K562 (cell line): ENCODE results near the gene GLRX. TPM values are rescaled to one million over a fixed set of nuclear protein-coding genes. Genes with fewer than 3 reads are reported as not detected.

Source experiments
- ATAC-seq: fragments of 200-7000 bp; cut with Tn5 transposase; 3 replicates; pipeline ENCODE4 v1.9.1; 2020; ENCODE audit warnings: moderate library complexity
- BruUV-seq: library from RNA; stranded (reverse); fragments of 400-500 nt; replicated peaks from 2 replicates; lab custom pipeline; 2021; lab: Mats Ljungman, UMichigan
- CTCF ChIA-PET: fragments of 300-600 bp; formaldehyde crosslinking; extraction: SDS; loops from one replicate; lab custom pipeline; 2021; ENCODE audit warnings: low intra/inter-chr PET ratio; lab: Yijun Ruan, JAX
- POLR2A ChIA-PET: fragments of 300-600, 350-650 bp; sonication (Branson Sonifier 250); formaldehyde crosslinking; extraction: SDS; loops from one replicate; lab custom pipeline; 2021; ENCODE audit warnings: antibody characterized with exemption, inconsistent platforms; lab: Yijun Ruan, JAX
- DNase-seq, 4 experiments: peaks; one replicate each; pipeline versions ENCODE4 v3.0.0 to v3.0.0-alpha.2; 2011 to 2018; ENCODE audit warnings: low spot score in 3 of 4, mixed read lengths in 3 of 4; ENCODE audit errors: extremely low read depth in 1 of 4
- FAIRE-seq: peaks from 2 replicates; lab custom pipeline; 2011; peaks lifted over from hg19 to GRCh38; lab: Jason Lieb, UNC
- H2AFZ ChIP-seq: 2 replicates; pipeline ENCODE4 v1.6.0; 2011; ENCODE audit warnings: low read depth, low read length, control low read depth, inconsistent platforms
- H3K27ac ChIP-seq: fragments of 200-600 bp; 3 replicates; pipeline ENCODE4 v1.8.0; 2011; ENCODE audit warnings: low read depth, mild to moderate bottlenecking, control low read depth, inconsistent platforms, low read length, moderate library complexity, mixed read lengths; ENCODE audit errors: extremely low read depth
- H3K27me3 ChIP-seq, 2 experiments: fragments of 300-600 bp in 1 of 2; 2 replicates in 1 of 2; 3 replicates in 1 of 2; pipeline versions ENCODE4 v1.6.0 to v1.8.0; 2011; ENCODE audit warnings: inconsistent platforms in 2 of 2, low read length in 2 of 2, mild to moderate bottlenecking in 1 of 2, mixed read lengths in 1 of 2, moderate library complexity in 1 of 2; ENCODE audit not compliant: control insufficient read depth in 2 of 2, insufficient read depth in 2 of 2
- H3K36me3 ChIP-seq: fragments of 300-600 bp; 3 replicates; pipeline ENCODE4 v1.8.0; 2011; ENCODE audit warnings: mild to moderate bottlenecking, low read length, inconsistent platforms; ENCODE audit not compliant: control insufficient read depth, insufficient read depth
- H3K4me1 ChIP-seq, 2 experiments: fragments of 200-600 bp in 1 of 2; replicated peaks in 1 of 2; 2 replicates in 1 of 2; 3 replicates in 1 of 2; pipeline versions ENCODE4 v1.5.1 to v1.8.0; 2011; ENCODE audit warnings: inconsistent platforms in 2 of 2, low read length in 2 of 2, mild to moderate bottlenecking in 1 of 2, mixed read lengths in 1 of 2, moderate library complexity in 1 of 2; ENCODE audit not compliant: control insufficient read depth in 2 of 2, insufficient read depth in 2 of 2
- H3K4me2 ChIP-seq: 2 replicates; pipeline ENCODE4 v1.6.1; 2011; ENCODE audit warnings: low read length, control low read depth, inconsistent platforms, mixed read lengths; ENCODE audit not compliant: insufficient read depth
- H3K4me3 ChIP-seq: fragments of 200-600 bp; sonication (generic), shearing (Covaris generic); 2 replicates; pipeline ENCODE4 v1.5.1; 2016; ENCODE audit warnings: control low read depth, inconsistent platforms
- H3K79me2 ChIP-seq: fragments of 200-600 bp; 3 replicates; pipeline ENCODE4 v1.8.0; 2011; ENCODE audit warnings: low read length, inconsistent platforms; ENCODE audit not compliant: control insufficient read depth, insufficient read depth
- H3K9ac ChIP-seq, 2 experiments: 2 replicates each; pipeline versions ENCODE4 v1.6.0 to v1.6.1; 2011; ENCODE audit warnings: low read depth in 2 of 2, low read length in 2 of 2, control low read depth in 1 of 2, inconsistent platforms in 1 of 2, mild to moderate bottlenecking in 1 of 2, mixed read lengths in 1 of 2; ENCODE audit not compliant: insufficient read depth in 1 of 2
- H3K9me1 ChIP-seq: one replicate; pipeline ENCODE4 v1.6.0; 2011; ENCODE audit warnings: inconsistent platforms, mild to moderate bottlenecking, low read length, moderate library complexity; ENCODE audit not compliant: control insufficient read depth, insufficient read depth
- H3K9me3 ChIP-seq: replicated peaks from 2 replicates; pipeline ENCODE4 v1.5.1; 2011; ENCODE audit warnings: low read depth, low read length, inconsistent platforms; ENCODE audit not compliant: control insufficient read depth, insufficient read depth
- H4K20me1 ChIP-seq: replicated peaks from 2 replicates; pipeline ENCODE4 v1.6.1; 2011; ENCODE audit warnings: low read length, inconsistent platforms, mixed read lengths; ENCODE audit not compliant: control insufficient read depth, insufficient read depth
- CEBPB ChIP-seq: fragments of 450-650 bp; IDR thresholded peaks from 2 replicates; pipeline ENCODE4 v1.6.1; 2016; ENCODE audit warnings: missing genetic modification characterization, missing compliant biosample characterization
- FOXK1 ChIP-seq: sonication (generic); formaldehyde crosslinking; IDR thresholded peaks from 2 replicates; pipeline ENCODE4 v1.8.0; 2022; ENCODE audit warnings: missing genetic modification reagents, mild to moderate bottlenecking, borderline replicate concordance
- GTF2E2 ChIP-seq: fragments of 200-800 bp; sonication (Bioruptor generic); IDR thresholded peaks from 2 replicates; pipeline ENCODE4 v1.6.1; 2016; ENCODE audit warnings: missing genetic modification characterization, missing compliant biosample characterization
- MYNN ChIP-seq, 2 experiments: sonication (generic); formaldehyde crosslinking in 1 of 2; IDR thresholded peaks; 2 replicates each; pipeline versions ENCODE4 v1.5.0 to v1.6.1; 2016 to 2020; ENCODE audit warnings: antibody characterized with exemption in 1 of 2, missing genetic modification reagents in 1 of 2
- NFIC ChIP-seq: fragments of 450-650 bp; IDR thresholded peaks from 2 replicates; pipeline ENCODE4 v1.6.1; 2017; ENCODE audit warnings: mild to moderate bottlenecking, inconsistent platforms
- PHF8 ChIP-seq: fragments of 200-600 bp; sonication (generic); IDR thresholded peaks from 2 replicates; pipeline ENCODE4 v1.6.1; 2012; ENCODE audit warnings: mixed run types, mild to moderate bottlenecking, inconsistent platforms, low read length, moderate library complexity, borderline replicate concordance
- PML ChIP-seq: IDR thresholded peaks from 2 replicates; pipeline ENCODE4 v1.6.1; 2012; ENCODE audit warnings: low read length, inconsistent platforms
- RFX1 ChIP-seq: fragments of 450-650 bp; IDR thresholded peaks from 2 replicates; pipeline ENCODE4 v1.6.1; 2016; ENCODE audit warnings: mild to moderate bottlenecking, moderate library complexity
- TEAD4 ChIP-seq, 2 experiments: sonication (generic) in 1 of 2; formaldehyde crosslinking in 1 of 2; IDR thresholded peaks; 2 replicates each; pipeline versions ENCODE4 v1.6.1 to v1.8.0; 2012 to 2022; ENCODE audit warnings: borderline replicate concordance in 1 of 2, inconsistent platforms in 1 of 2, low read length in 1 of 2, mild to moderate bottlenecking in 1 of 2, missing genetic modification reagents in 1 of 2
- XRCC5 ChIP-seq: fragments of 200-400 bp; formaldehyde crosslinking; IDR thresholded peaks from 2 replicates; pipeline ENCODE4 v1.6.1; 2017; ENCODE audit warnings: low read depth, mild to moderate bottlenecking, low read length
- ZKSCAN8 ChIP-seq: fragments of 200-800 bp; sonication (Bioruptor generic); IDR thresholded peaks from 2 replicates; pipeline ENCODE4 v1.6.1; 2016; ENCODE audit warnings: missing genetic modification characterization, missing compliant biosample characterization
- WGBS: fragments of 100-300 bp; shearing (Covaris generic); methylation state at CpG from one replicate; pipeline ENCODE4 v1.1.6; 2016; ENCODE audit warnings: low coverage, mixed read lengths; ENCODE audit not compliant: insufficient coverage; ENCODE audit errors: missing lambda C conversion rate; 5-methylcytosine and 5-hydroxymethylcytosine counted together
- in situ Hi-C: fragments of 300-500 bp; cut with MboI; formaldehyde crosslinking; loops from 4 replicates; pipeline ENCODE4 v1.15.0; 2018; ENCODE audit warnings: inconsistent platforms, mixed read lengths
- intact Hi-C: fragments of 100-400 bp; cut with micrococcal nuclease; formaldehyde crosslinking; loops from 2 replicates; pipeline ENCODE4 v1.14.2; 2022
- polyA plus RNA-seq, 8 experiments: library from polyadenylated mRNA; depleted of rRNA in 4 of 8; stranded (reverse) in 5 of 8; unstranded in 3 of 8; fragments of >200 nt; fragmentation: Nextera tagmentation in 2 of 8; fragmentation: Illumina TruSeq in 1 of 8; extraction: Ambion mirVana in 2 of 8; extraction: Trizol in 1 of 8; gene quantifications; 2 replicates each; pipeline versions ENCODE4 v1.2.1 to v1.2.3, GENCODE V29; 2011 to 2014; ENCODE audit warnings: inconsistent platforms in 1 of 8, missing spikeins in 1 of 8
- total RNA-seq, 7 experiments: library from RNA; depleted of rRNA in 6 of 7; stranded (reverse); fragments of >200 nt in 6 of 7; fragmentation: Illumina TruSeq in 2 of 7; extraction: Trizol in 2 of 7; gene quantifications; 2 replicates each; pipeline versions ENCODE4 v1.2.1 to v1.2.3, GENCODE V29; 2011 to 2021; ENCODE audit warnings: low replicate concordance in 1 of 7
- TF ChIP-seq, protein P1 (sequence below): fragments of 200-600 bp; sonication (generic); IDR thresholded peaks from one replicate; pipeline ENCODE4 v1.6.1; 2012; ENCODE audit warnings: mild to moderate bottlenecking, low read depth, low read length, inconsistent platforms

Gene GLRX
- total and polyA plus RNA-seq, 9 of the 15 experiments (the other 6 are each of a cell fraction or from before 2014, with no cell fraction given): 2.3 to 11.2 (median 4.6) TPM

DNA sequence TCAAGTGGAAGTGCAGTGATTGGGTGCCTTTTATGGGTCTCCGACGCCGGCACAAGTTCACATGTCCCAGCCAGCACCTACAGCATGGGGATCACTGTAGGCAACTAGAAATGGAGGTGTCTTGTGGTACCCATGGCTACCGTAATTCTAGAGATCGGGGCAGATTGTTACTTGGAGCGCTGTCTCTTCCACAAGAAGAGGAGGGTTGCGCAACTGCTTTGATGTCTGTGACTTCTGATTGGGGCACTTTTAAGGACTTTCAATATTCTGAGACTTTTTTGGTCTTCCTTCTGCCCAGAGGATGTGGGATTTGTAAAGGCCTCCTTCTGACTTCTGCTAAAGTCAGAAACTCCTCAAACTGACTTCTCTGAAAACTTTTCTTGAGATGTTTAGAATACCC is 41.9 kb downstream of the GLRX start:
- ChIA-PET POLR2A (interaction anchor here (0.5 to 1.4 kb wide), 8 partner anchors 9 to 149 kb away, joined by 3 to 7 read pairs (median 3); no protein-coding TSS in a partner anchor), CTCF (interaction anchor here (0.9 to 4.3 kb wide), 5 partner anchors 12 to 555 kb away, joined by 4 to 63 read pairs (median 5); no protein-coding TSS in a partner anchor)
- H3K4me3 ChIP-seq: no peak overlapping the region
- no peak overlapping the region for H3K4me2 ChIP-seq
- no peak overlapping the region for H3K9ac ChIP-seq
- DNase-seq (no peak), FAIRE-seq (no peak), ATAC-seq (peak; percentile 11)
- H3K9me1 ChIP-seq: no peaks in the 10 kb centered on the region
- H3K4me1 ChIP-seq: no peaks in the 10 kb centered on the region; a peak in 1 of 5 replicates
- in situ Hi-C loops: no loop called here
- H3K36me3 ChIP-seq: peaks cover 81% of the 10 kb centered on the region
- no TSS peak for BruUV-seq
- intact Hi-C loops: loop anchor here (5.0 to 10.0 kb wide), 2 partner anchors 496 to 557 kb away; partner anchors contain the start of gene MCTP1
- H2AFZ ChIP-seq: no peak overlapping the region
- no peak overlapping the region for H3K27ac ChIP-seq
- H3K79me2 ChIP-seq: 0 out of 3 replicates have a peak, but pooled peaks cover 2% of the 10 kb centered on the region
- no peaks in the 10 kb centered on the region for H3K9me3 ChIP-seq
- no peaks in the 10 kb centered on the region for H4K20me1 ChIP-seq
- no peaks in the 10 kb centered on the region for H3K27me3 ChIP-seq
- 89% methylated on average over 7 of the region's 7 CpGs for WGBS
- TF ChIP-seq CEBPB (tag) (peak; percentile 98), FOXK1 (CRISPR knock-in tag) (no peak), MYNN (IDR thresholded peaks at IDR 0.05) (peak; percentile 15; the same call in 1 of the 2 replicates), MYNN (CRISPR knock-in tag; IDR thresholded peaks at IDR 0.05) (no peak), PML (no peak), ZKSCAN8 (CRISPR knock-in tag) (no peak), XRCC5 (no peak), RFX1 (peak; percentile 34; the same call in 1 of the 2 replicates), GTF2E2 (no peak), NFIC (no peak), PHF8 (no peak), TEAD4 (IDR thresholded peaks at IDR 0.05; ENCODE audit: low read length) (no peak), TEAD4 (CRISPR knock-in tag; IDR thresholded peaks at IDR 0.05; ENCODE audit: borderline replicate concordance) (no peak)
- TF ChIP-seq, protein P1, sequence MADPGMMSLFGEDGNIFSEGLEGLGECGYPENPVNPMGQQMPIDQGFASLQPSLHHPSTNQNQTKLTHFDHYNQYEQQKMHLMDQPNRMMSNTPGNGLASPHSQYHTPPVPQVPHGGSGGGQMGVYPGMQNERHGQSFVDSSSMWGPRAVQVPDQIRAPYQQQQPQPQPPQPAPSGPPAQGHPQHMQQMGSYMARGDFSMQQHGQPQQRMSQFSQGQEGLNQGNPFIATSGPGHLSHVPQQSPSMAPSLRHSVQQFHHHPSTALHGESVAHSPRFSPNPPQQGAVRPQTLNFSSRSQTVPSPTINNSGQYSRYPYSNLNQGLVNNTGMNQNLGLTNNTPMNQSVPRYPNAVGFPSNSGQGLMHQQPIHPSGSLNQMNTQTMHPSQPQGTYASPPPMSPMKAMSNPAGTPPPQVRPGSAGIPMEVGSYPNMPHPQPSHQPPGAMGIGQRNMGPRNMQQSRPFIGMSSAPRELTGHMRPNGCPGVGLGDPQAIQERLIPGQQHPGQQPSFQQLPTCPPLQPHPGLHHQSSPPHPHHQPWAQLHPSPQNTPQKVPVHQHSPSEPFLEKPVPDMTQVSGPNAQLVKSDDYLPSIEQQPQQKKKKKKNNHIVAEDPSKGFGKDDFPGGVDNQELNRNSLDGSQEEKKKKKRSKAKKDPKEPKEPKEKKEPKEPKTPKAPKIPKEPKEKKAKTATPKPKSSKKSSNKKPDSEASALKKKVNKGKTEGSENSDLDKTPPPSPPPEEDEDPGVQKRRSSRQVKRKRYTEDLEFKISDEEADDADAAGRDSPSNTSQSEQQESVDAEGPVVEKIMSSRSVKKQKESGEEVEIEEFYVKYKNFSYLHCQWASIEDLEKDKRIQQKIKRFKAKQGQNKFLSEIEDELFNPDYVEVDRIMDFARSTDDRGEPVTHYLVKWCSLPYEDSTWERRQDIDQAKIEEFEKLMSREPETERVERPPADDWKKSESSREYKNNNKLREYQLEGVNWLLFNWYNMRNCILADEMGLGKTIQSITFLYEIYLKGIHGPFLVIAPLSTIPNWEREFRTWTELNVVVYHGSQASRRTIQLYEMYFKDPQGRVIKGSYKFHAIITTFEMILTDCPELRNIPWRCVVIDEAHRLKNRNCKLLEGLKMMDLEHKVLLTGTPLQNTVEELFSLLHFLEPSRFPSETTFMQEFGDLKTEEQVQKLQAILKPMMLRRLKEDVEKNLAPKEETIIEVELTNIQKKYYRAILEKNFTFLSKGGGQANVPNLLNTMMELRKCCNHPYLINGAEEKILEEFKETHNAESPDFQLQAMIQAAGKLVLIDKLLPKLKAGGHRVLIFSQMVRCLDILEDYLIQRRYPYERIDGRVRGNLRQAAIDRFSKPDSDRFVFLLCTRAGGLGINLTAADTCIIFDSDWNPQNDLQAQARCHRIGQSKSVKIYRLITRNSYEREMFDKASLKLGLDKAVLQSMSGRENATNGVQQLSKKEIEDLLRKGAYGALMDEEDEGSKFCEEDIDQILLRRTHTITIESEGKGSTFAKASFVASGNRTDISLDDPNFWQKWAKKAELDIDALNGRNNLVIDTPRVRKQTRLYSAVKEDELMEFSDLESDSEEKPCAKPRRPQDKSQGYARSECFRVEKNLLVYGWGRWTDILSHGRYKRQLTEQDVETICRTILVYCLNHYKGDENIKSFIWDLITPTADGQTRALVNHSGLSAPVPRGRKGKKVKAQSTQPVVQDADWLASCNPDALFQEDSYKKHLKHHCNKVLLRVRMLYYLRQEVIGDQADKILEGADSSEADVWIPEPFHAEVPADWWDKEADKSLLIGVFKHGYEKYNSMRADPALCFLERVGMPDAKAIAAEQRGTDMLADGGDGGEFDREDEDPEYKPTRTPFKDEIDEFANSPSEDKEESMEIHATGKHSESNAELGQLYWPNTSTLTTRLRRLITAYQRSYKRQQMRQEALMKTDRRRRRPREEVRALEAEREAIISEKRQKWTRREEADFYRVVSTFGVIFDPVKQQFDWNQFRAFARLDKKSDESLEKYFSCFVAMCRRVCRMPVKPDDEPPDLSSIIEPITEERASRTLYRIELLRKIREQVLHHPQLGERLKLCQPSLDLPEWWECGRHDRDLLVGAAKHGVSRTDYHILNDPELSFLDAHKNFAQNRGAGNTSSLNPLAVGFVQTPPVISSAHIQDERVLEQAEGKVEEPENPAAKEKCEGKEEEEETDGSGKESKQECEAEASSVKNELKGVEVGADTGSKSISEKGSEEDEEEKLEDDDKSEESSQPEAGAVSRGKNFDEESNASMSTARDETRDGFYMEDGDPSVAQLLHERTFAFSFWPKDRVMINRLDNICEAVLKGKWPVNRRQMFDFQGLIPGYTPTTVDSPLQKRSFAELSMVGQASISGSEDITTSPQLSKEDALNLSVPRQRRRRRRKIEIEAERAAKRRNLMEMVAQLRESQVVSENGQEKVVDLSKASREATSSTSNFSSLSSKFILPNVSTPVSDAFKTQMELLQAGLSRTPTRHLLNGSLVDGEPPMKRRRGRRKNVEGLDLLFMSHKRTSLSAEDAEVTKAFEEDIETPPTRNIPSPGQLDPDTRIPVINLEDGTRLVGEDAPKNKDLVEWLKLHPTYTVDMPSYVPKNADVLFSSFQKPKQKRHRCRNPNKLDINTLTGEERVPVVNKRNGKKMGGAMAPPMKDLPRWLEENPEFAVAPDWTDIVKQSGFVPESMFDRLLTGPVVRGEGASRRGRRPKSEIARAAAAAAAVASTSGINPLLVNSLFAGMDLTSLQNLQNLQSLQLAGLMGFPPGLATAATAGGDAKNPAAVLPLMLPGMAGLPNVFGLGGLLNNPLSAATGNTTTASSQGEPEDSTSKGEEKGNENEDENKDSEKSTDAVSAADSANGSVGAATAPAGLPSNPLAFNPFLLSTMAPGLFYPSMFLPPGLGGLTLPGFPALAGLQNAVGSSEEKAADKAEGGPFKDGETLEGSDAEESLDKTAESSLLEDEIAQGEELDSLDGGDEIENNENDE: no peak
